B cell (primary cell): ENCODE measurements around the gene AMMECR1L.

ENCODE experiments used
- EZH2 ChIP-seq: IDR thresholded peaks from 2 replicates; pipeline ENCODE4 v1.6.1; 2012; ENCODE audit warnings: borderline replicate concordance, low read depth, mild to moderate bottlenecking, moderate library complexity, low read length; ENCODE audit not compliant: insufficient read depth, poor library complexity, severe bottlenecking
- TF ChIP-seq, protein P1 (sequence below): fragments of 200-600 bp; IDR thresholded peaks from one replicate; pipeline ENCODE4 v1.8.0; 2022; ENCODE audit warnings: antibody characterized with exemption, mild to moderate bottlenecking

- TF ChIP-seq, protein P1, sequence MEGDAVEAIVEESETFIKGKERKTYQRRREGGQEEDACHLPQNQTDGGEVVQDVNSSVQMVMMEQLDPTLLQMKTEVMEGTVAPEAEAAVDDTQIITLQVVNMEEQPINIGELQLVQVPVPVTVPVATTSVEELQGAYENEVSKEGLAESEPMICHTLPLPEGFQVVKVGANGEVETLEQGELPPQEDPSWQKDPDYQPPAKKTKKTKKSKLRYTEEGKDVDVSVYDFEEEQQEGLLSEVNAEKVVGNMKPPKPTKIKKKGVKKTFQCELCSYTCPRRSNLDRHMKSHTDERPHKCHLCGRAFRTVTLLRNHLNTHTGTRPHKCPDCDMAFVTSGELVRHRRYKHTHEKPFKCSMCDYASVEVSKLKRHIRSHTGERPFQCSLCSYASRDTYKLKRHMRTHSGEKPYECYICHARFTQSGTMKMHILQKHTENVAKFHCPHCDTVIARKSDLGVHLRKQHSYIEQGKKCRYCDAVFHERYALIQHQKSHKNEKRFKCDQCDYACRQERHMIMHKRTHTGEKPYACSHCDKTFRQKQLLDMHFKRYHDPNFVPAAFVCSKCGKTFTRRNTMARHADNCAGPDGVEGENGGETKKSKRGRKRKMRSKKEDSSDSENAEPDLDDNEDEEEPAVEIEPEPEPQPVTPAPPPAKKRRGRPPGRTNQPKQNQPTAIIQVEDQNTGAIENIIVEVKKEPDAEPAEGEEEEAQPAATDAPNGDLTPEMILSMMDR = no peak
- TF ChIP-seq EZH2 = no peak
Measured at GRCh38 chr2:127893033-127893432, 7.3 kb upstream of the AMMECR1L start.
